HG03108 (cell line): ENCODE data around the gene ZSWIM4.
"Not testable (repeated sequence)": the region's sequence is repeated elsewhere in the genome, so short reads cannot be mapped to it uniquely, and the experiment has no call there.

Experiments used
- ATAC-seq: cut with Tn5 transposase; IDR thresholded peaks from one replicate; pipeline ENCODE4 v1.9.1; 2021; ENCODE audit warnings: moderate library complexity; ENCODE audit not compliant: unreplicated experiment

Gene ZSWIM4

DNA sequence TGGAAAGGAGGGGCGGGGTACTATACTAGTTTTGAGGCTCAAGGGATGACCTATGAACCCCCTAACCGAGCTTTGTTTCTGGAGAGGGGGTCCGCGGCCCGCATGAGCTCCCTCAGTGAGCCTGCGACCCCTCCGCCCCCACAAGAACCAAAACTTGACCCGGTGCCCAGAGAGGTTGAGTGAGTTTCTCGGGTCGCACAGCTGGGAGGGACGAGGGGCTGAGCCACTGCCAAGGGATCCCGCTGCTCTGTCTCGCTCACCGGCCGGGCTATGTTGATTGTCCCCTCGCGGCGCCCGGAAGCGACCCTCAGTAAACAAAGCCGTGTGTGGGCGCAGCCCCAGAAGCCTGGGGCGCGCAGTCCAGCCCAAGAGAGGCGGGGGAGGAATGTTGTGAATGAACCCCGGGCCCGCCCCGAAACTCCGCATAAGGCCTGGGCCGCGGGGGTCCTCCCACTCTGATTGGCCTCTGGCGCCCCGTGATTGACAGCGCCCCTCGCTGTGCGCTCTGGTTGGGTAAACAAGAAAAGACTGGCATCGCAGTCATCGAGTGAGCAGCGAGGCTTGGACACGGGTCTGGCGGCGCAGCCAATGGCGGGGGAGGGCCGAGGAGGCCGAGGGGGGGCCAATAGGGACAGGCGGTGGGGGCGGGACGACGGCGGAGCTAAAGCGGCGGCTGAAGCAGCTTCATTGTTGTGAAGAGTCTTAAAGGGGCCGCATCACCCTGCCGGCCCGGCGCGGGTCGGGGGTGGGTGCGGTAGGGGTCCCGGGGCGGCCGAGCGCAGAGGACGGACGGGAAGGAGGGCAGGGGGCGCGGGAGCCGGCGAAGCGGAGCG lies at the start of gene ZSWIM4:
Gene ZSWIM4 (plus strand): TSS at position 687 of the 833 bp plus-strand sequence. CDS start 206 bp downstream, outside the sequence.
- peak; percentile 96 for ATAC-seq

- no peak for ATAC-seq
Observed at GRCh38 chr19:13747098-13747453, 48.2 kb upstream of the ZSWIM4 start.

DNA sequence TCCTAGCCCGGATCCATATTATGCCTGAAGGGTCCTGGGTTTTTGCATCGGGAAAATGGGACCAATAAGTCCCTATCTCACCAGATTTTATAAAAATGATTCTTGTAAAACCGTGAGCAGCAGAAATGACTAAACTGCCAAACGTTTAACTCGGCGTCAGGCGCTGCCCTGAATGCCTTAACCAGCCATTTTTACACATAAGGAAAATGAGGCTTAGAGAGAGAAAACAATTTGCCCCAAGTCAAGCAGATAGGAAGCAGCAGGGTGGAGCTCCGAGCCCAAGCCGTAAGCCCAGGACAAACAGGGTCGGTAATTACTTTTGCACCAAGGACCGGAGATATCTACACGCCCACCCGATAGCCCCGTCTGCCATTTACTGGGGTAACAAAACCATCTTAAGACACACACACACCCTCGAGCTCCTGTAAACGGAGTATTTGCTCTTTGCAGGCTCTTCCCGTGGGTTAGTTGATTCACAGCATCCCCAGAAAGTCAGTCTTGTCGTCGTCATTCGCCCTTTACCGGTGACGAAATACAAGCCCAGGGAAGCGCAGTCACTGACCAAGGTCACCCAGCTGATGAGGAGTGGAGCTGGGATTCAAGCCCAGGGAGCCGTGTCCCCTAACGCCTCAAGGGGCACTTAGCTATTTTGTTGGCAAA lies 46.9 kb upstream of the ZSWIM4 start:
- no peak for ATAC-seq

DNA sequence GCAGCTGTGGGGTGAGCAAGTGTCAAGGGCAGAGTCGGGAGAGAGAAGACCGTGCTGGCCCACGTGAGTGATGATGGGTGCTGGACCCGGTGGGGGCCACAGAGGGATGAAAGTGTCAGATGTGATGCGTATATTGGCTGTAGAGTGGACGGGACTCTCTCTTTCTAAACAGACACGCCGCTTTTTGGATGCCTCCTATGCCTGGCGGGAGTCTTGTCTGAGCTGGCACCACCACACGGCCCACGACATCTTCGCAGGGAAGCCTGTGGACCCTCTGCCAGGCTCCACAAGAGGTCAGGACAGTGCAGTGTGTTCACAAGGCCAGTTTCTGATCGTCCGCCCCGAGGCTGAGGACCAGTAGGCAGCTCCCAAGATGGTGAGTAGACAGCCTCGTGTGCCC lies 43.8 kb upstream of the ZSWIM4 start:
- no peak for ATAC-seq

- ATAC-seq, result not testable (repeated sequence)
Observed at GRCh38 chr19:13753622-13754021, 41.6 kb upstream of the ZSWIM4 start.

DNA sequence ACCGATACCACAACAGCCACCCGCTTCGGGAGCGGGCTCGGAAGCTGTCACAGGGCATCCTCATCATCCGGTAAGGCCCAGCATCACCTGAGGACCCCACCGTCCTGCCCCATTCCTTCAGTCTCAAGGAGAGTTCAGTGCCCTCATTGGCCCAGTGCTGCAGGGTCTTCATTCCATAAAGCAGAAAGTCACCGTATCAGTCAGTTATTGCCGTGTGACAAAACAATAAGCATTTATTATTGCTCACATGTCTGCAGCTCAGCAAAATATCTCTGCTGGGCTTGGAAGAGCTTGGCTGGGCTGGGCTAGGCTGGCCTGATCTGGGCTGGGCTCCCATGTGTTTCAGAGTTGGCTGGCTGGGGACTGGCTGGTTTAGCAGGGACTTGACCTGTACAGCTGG lies 39.0 kb upstream of the ZSWIM4 start:
- ATAC-seq, result no peak

- no peak for ATAC-seq
Observed at GRCh38 chr19:13757805-13758772, 37.2 kb upstream of the ZSWIM4 start.

DNA sequence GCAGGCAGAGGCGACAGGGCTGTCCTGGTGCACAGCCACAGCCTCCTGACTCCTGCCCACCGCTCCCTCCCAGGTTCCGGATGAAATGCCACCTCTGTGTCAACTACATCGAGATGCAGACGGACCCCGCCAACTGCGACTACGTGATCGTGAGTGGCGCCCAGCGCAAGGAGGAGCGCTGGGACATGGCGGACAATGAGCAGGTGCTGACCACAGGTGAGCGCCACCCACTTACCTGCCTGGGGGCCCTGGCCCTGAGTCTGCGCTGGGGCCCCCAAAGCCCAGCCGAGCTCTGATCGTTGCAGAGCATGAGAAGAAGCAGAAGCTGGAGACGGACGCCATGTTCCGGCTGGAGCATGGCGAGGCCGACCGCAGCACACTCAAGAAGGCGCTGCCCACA lies 36.4 kb upstream of the ZSWIM4 start:
- no peak for ATAC-seq

- no peak for ATAC-seq
Observed at GRCh38 chr19:13761423-13761822, 33.8 kb upstream of the ZSWIM4 start.

DNA sequence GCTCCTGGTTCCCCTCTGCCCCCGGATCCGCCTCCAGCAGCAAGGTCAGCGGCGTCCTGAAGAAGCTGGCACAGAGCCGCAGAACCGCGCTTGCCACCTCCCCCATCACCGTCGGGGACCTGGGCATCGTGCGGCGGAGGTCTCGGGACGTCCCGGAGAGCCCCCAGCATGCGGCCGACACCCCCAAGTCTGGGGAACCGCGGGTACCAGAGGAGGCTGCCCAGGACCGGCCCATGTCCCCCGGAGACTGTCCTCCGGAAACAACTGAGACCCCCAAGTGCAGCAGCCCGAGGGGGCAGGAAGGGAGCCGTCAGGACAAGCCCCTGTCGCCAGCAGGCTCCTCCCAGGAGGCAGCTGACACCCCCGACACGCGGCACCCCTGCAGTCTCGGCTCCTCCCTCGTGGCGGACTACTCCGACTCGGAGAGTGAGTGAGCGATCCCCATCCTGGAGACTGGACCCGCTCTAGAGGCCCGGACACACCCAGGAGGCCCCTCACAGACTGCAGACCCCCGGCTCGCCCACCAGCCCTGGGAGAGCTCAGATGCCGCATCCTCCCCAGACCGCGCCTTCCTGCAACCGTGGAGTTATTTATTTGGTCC lies 32.5 kb upstream of the ZSWIM4 start:
- no peak for ATAC-seq

GRCh38 chr19:13763265-13763664 lies 32.0 kb upstream of the ZSWIM4 start:
- no peak for ATAC-seq

- ATAC-seq, result no peak
Observed at GRCh38 chr19:13764101-13764807, 31.0 kb upstream of the ZSWIM4 start, which contains the start of gene MRI1. Gene MRI1, plus strand, starts transcription at chr19:13764522. Its CDS starts 67 bp downstream, at chr19:13764589.

DNA sequence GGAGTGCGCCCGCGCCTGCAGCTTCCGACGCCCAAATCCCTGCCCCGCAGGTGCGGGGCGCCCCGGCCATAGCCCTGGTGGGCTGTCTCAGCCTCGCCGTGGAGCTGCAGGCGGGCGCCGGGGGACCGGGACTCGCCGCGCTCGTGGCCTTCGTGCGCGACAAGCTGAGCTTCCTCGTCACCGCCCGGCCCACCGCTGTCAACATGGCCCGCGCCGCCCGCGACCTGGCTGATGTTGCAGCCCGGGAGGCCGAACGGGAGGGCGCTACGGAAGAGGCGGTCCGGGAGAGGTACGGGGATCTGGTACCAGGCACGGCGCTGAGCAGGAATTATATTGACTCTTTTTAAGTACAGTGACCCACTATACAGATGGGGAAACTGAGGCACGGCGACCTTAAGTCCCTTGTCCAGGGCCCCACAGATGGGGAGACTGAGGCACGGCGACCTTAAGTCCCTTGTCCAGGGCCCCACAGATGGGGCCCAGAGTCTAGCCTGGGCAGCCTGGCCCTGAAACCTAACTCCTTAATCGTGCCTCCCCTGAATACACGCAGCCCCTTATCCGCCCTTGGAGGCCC lies 30.3 kb upstream of the ZSWIM4 start:
- no peak for ATAC-seq

GRCh38 chr19:13765395-13766094 lies 29.7 kb upstream of the ZSWIM4 start:
- ATAC-seq, result no peak

DNA sequence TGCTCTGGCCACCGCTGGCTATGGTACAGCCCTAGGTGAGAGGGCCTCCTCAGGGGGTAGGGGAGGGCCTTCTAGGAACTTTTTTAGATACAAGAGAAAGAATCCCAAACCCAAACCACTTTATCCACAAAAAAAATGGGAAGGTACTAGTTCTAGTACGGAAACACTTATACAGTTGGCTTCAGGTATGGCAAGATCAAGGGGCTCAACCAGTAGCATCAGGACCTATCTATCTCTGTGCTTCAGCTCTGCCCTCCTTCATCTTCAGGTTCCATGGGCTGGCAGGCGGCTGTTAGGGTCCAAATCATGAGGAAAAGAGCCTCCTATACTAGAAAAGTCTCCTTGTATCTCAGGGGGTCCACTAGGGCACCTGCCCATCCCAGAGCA lies 29.2 kb upstream of the ZSWIM4 start:
- no peak for ATAC-seq

DNA sequence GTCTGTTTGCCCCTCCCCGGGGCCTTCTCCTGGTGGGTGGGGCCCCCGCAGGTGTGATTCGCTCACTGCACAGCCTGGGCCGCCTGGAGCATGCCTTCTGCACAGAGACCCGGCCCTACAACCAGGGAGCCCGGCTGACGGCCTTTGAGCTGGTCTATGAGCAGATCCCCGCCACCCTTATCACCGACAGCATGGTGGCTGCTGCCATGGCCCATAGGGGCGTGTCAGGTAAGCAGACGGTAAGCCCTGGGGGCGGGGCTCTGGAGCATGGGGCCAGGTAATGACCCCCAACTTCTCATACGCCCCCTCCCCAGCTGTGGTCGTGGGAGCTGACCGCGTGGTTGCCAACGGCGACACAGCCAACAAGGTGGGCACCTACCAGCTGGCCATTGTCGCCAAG lies 26.7 kb upstream of the ZSWIM4 start:
- no peak for ATAC-seq

DNA sequence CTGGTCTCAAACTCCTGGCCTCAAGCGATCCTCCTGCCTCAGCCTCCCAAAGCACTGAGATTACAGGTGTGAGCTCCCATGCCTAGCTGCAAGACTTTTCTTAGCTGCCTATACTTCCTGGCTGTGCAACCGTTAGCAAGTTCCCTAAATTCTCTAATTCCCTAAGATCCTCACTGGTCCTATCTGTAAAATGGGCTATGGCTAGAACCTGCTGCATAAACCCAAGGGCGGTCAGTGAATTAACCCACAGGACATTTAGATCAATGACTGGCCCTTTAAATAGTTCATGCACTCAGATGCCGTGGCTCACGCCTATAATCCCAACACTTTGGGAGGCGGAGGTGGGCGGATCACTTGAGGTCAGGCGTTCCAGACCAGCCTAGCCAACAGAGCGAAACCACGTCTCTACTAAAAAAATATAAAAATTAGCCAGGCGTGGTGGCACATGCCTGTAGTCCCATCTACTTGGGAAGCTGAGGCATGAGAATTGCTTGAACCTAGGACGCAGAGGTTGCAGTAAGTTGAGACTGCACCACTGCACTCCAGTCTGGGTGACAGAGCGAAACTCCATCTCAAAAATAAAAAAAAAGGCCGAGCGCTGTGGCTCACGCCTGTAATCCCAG lies 25.1 kb upstream of the ZSWIM4 start:
- ATAC-seq, result no peak

DNA sequence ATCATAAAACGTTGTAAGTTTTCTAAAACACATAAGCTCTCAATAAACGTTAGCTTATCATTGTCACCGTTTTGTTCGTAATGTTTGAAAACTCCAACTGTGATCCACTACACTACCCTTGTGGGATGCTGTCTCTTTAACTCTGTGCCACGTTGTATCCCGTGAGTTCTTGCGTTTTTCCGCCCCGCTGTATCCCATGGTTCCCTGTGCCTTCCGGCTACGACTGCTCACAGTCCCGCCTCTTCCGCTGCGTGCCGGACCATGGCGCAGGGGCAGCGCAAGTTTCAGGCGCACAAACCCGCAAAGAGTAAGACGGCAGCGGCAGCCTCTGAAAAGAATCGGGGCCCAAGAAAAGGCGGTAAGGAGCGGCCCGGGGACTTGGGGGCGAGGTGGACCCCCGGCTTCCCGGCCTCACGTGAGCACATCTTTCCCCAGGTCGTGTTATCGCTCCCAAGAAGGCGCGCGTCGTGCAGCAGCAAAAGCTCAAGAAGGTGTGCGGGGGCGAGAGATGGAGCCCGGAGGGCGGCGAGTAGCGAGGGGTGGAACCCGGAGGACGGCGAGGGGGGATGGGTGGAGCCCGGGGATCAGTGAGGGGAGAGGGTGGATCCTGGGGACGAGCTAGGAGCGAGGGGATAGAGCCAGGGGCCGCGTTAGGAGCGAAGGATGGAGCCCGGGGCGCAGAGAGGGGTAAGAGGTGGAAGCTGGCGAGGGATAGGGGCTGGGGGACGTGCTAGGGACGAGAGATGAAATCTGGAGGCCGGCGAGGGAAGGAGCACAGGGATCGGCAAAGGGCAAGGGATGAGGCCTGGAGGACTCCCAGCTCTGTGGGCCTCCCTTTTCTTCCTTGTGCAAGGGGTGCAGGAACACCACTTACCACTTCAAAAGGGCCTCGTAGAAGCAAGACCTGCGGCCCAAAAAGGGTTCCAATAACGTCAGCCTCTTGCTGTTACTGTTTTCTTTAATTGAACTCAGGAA lies 20.7 kb upstream of the ZSWIM4 start, which contains the start of gene C19orf53:
Gene C19orf53 (plus strand): TSS at position 240 of the 975 bp plus-strand sequence. CDS start 22 bp downstream, at position 262.
- ATAC-seq, result peak; percentile 86
